Measurements from ENCODE around the gene PIEZO2. TPM values are rescaled to one million over a fixed set of nuclear protein-coding genes. Genes with fewer than 3 reads are reported as not detected.
"Not testable (repeated sequence)": the region's sequence is repeated elsewhere in the genome, so short reads cannot be mapped to it uniquely, and the experiment has no call there.

Gene PIEZO2
- total and polyA plus RNA-seq, 2 donors (not counting 1 experiment from before 2014, with no cell fraction given), result not detected

- H3K36me3 ChIP-seq (replicated peaks in 1 of 2; ENCODE audit: control extremely low read depth in 1 of 2, control insufficient read depth in 1 of 2, extremely low read depth in 1 of 2, insufficient read depth in 2 of 2, low read length in 1 of 2); H3K9ac ChIP-seq (ENCODE audit: low read length); H3K27ac ChIP-seq (ENCODE audit: low read length in 2 of 2); H3K9me3 Mint-ChIP-seq (ENCODE audit: insufficient read depth); H3K27ac Mint-ChIP-seq; H4K20me1 ChIP-seq (ENCODE audit: control insufficient read depth, insufficient read depth, low read length, poor library complexity, severe bottlenecking); H3K27me3 ChIP-seq (replicated peaks in 1 of 4; ENCODE audit: control extremely low read depth in 1 of 4, control insufficient read depth in 3 of 4, insufficient read depth in 4 of 4, low read length in 3 of 4); ATAC-seq (ENCODE audit: low read depth); H3K27me3 Mint-ChIP-seq; H3K9me3 ChIP-seq (ENCODE audit: control extremely low read depth in 1 of 3, control insufficient read depth in 2 of 3, insufficient read depth in 1 of 3, low read length in 2 of 3); intact Hi-C loops (cut with micrococcal nuclease); H3K79me2 ChIP-seq (ENCODE audit: control insufficient read depth, insufficient read depth, low read length); H3K4me3 Mint-ChIP-seq; H3K4me1 Mint-ChIP-seq; CTCF ChIA-PET; POLR2A ChIA-PET; H3K4me2 ChIP-seq (replicated peaks; ENCODE audit: low read depth, low read length, poor library complexity, severe bottlenecking); H2AFZ ChIP-seq (ENCODE audit: insufficient read depth, low read depth, low read length, poor library complexity, severe bottlenecking); DNase-seq; H3K4me1 ChIP-seq (ENCODE audit: control insufficient read depth in 2 of 2, insufficient read depth in 2 of 2, low read length in 2 of 2); H3K4me3 ChIP-seq (ENCODE audit: control extremely low read depth in 1 of 5, extremely low read depth in 1 of 5, insufficient read depth in 1 of 5, low read depth in 2 of 5, low read length in 4 of 5): not testable (repeated sequence)
- no CpG with 5 or more reads among the region's 5 CpGs for WGBS (ENCODE audit: insufficient coverage)
These were observed 506.3 kb downstream of the PIEZO2 start for GRCh38 chr18:10642915-10643524.

GRCh38 chr18:10638539-10638885 lies 510.9 kb downstream of the PIEZO2 start:
- H3K27ac Mint-ChIP-seq; H3K4me3 Mint-ChIP-seq; H3K79me2 ChIP-seq (ENCODE audit: control insufficient read depth, insufficient read depth, low read length); H3K4me1 Mint-ChIP-seq; intact Hi-C loops (cut with micrococcal nuclease); H3K27me3 ChIP-seq (replicated peaks in 1 of 4; ENCODE audit: control extremely low read depth in 1 of 4, control insufficient read depth in 3 of 4, insufficient read depth in 4 of 4, low read length in 3 of 4); H3K27me3 Mint-ChIP-seq; POLR2A ChIA-PET; ATAC-seq (ENCODE audit: low read depth); H3K9ac ChIP-seq (ENCODE audit: low read length); H3K36me3 ChIP-seq (replicated peaks in 1 of 2; ENCODE audit: control extremely low read depth in 1 of 2, control insufficient read depth in 1 of 2, extremely low read depth in 1 of 2, insufficient read depth in 2 of 2, low read length in 1 of 2); H3K9me3 ChIP-seq (ENCODE audit: control extremely low read depth in 1 of 3, control insufficient read depth in 2 of 3, insufficient read depth in 1 of 3, low read length in 2 of 3); CTCF ChIA-PET; H3K9me3 Mint-ChIP-seq (ENCODE audit: insufficient read depth); H3K4me3 ChIP-seq (ENCODE audit: control extremely low read depth in 1 of 5, extremely low read depth in 1 of 5, insufficient read depth in 1 of 5, low read depth in 2 of 5, low read length in 4 of 5); DNase-seq; H3K4me2 ChIP-seq (replicated peaks; ENCODE audit: low read depth, low read length, poor library complexity, severe bottlenecking); H3K27ac ChIP-seq (ENCODE audit: low read length in 2 of 2); H3K4me1 ChIP-seq (ENCODE audit: control insufficient read depth in 2 of 2, insufficient read depth in 2 of 2, low read length in 2 of 2); H2AFZ ChIP-seq (ENCODE audit: insufficient read depth, low read depth, low read length, poor library complexity, severe bottlenecking); H4K20me1 ChIP-seq (ENCODE audit: control insufficient read depth, insufficient read depth, low read length, poor library complexity, severe bottlenecking): not testable (repeated sequence)
- WGBS (ENCODE audit: insufficient coverage), result 78% methylated on average over 1 of the region's 6 CpGs

- H3K79me2 ChIP-seq (ENCODE audit: control insufficient read depth, insufficient read depth, low read length); H4K20me1 ChIP-seq (ENCODE audit: control insufficient read depth, insufficient read depth, low read length, poor library complexity, severe bottlenecking); H3K4me1 Mint-ChIP-seq; H3K9me3 Mint-ChIP-seq (ENCODE audit: insufficient read depth); CTCF ChIA-PET; intact Hi-C loops (cut with micrococcal nuclease); H3K27ac ChIP-seq (ENCODE audit: low read length in 2 of 2); DNase-seq; H3K9me3 ChIP-seq (ENCODE audit: control extremely low read depth in 1 of 3, control insufficient read depth in 2 of 3, insufficient read depth in 1 of 3, low read length in 2 of 3); H3K27me3 Mint-ChIP-seq; H3K4me1 ChIP-seq (ENCODE audit: control insufficient read depth in 2 of 2, insufficient read depth in 2 of 2, low read length in 2 of 2); H2AFZ ChIP-seq (ENCODE audit: insufficient read depth, low read depth, low read length, poor library complexity, severe bottlenecking); H3K4me3 ChIP-seq (ENCODE audit: control extremely low read depth in 1 of 5, extremely low read depth in 1 of 5, insufficient read depth in 1 of 5, low read depth in 2 of 5, low read length in 4 of 5); H3K36me3 ChIP-seq (replicated peaks in 1 of 2; ENCODE audit: control extremely low read depth in 1 of 2, control insufficient read depth in 1 of 2, extremely low read depth in 1 of 2, insufficient read depth in 2 of 2, low read length in 1 of 2); ATAC-seq (ENCODE audit: low read depth); H3K4me2 ChIP-seq (replicated peaks; ENCODE audit: low read depth, low read length, poor library complexity, severe bottlenecking); H3K4me3 Mint-ChIP-seq; H3K27ac Mint-ChIP-seq; H3K9ac ChIP-seq (ENCODE audit: low read length); POLR2A ChIA-PET; H3K27me3 ChIP-seq (replicated peaks in 1 of 4; ENCODE audit: control extremely low read depth in 1 of 4, control insufficient read depth in 3 of 4, insufficient read depth in 4 of 4, low read length in 3 of 4): not testable (repeated sequence)
- 100% methylated on average over 1 of the region's 11 CpGs for WGBS (ENCODE audit: insufficient coverage)
These were observed 511.4 kb downstream of the PIEZO2 start for GRCh38 chr18:10637858-10638538.

- H3K4me3 Mint-ChIP-seq, result peak overlapping the region; percentile 44
- intact Hi-C loops (cut with micrococcal nuclease), result not testable (repeated sequence)
- peak; percentile 85 for ATAC-seq (ENCODE audit: low read depth)
These were observed 520.3 kb downstream of the PIEZO2 start for GRCh38 chr18:10629076-10629475.

More at GRCh38 chr18:10629076-10629475, 520.3 kb downstream of the PIEZO2 start:
- H3K36me3 ChIP-seq (replicated peaks in 1 of 2; ENCODE audit: control extremely low read depth in 1 of 2, control insufficient read depth in 1 of 2, extremely low read depth in 1 of 2, insufficient read depth in 2 of 2, low read length in 1 of 2); H3K27ac ChIP-seq (ENCODE audit: low read length in 2 of 2); H3K9me3 Mint-ChIP-seq (ENCODE audit: insufficient read depth); H3K4me3 ChIP-seq (ENCODE audit: control extremely low read depth in 1 of 5, extremely low read depth in 1 of 5, insufficient read depth in 1 of 5, low read depth in 2 of 5, low read length in 4 of 5); H3K27me3 ChIP-seq (replicated peaks in 1 of 4; ENCODE audit: control extremely low read depth in 1 of 4, control insufficient read depth in 3 of 4, insufficient read depth in 4 of 4, low read length in 3 of 4); H3K9me3 ChIP-seq (ENCODE audit: control extremely low read depth in 1 of 3, control insufficient read depth in 2 of 3, insufficient read depth in 1 of 3, low read length in 2 of 3); POLR2A ChIA-PET; CTCF ChIA-PET; H2AFZ ChIP-seq (ENCODE audit: insufficient read depth, low read depth, low read length, poor library complexity, severe bottlenecking); H3K79me2 ChIP-seq (ENCODE audit: control insufficient read depth, insufficient read depth, low read length); H3K4me1 Mint-ChIP-seq; H3K9ac ChIP-seq (ENCODE audit: low read length); H3K27me3 Mint-ChIP-seq; H4K20me1 ChIP-seq (ENCODE audit: control insufficient read depth, insufficient read depth, low read length, poor library complexity, severe bottlenecking); H3K27ac Mint-ChIP-seq: not testable (repeated sequence)
- 0% methylated on average over 2 of the region's 6 CpGs for WGBS (ENCODE audit: insufficient coverage)
- Histone ChIP-seq H3K4me1 (ENCODE audit: control insufficient read depth in 2 of 2, insufficient read depth in 2 of 2, low read length in 2 of 2) (peaks cover 0 to 10% of the 10 kb centered on the region in 2 donors), H3K4me2 (replicated peaks; ENCODE audit: low read depth, low read length, poor library complexity, severe bottlenecking) (peak overlapping the region; percentile 28)
- peak; percentile 22 for DNase-seq

All from B cell (primary cell).